SK-MEL-5 (cell line): ENCODE data around the gene DCX. TPM values are rescaled to one million over a fixed set of nuclear protein-coding genes. Genes with fewer than 3 reads are reported as not detected.

Experiments used
- DNase-seq: peaks from one replicate; pipeline ENCODE4 v3.0.0-alpha.2; 2016; ENCODE audit warnings: low read depth, low spot score
- in situ Hi-C: cut with HindIII; loops from 2 replicates; pipeline ENCODE4 v1.10.0; 2016; ENCODE audit warnings: low sequenced_read_pairs, high pct_unique_total_duplicates, low pct_unique_long_range_greater_than_20kb
- total RNA-seq: library from RNA; depleted of rRNA; stranded (reverse); fragments of >200 nt; shearing (Covaris generic); gene quantifications from 2 replicates; pipeline ENCODE4 v1.2.3, GENCODE V29; 2014

DCX gene
- total RNA-seq, 1 experiment from 2014 or later: not detected

GRCh38 chrX:111338095-111338698 is 73.8 kb downstream of the DCX start:
- DNase-seq: no peak
- in situ Hi-C loops: no loop called here

GRCh38 chrX:111337067-111337637 is 74.8 kb downstream of the DCX start:
- no peak for DNase-seq
- in situ Hi-C loops: no loop called here

- in situ Hi-C loops: no loop called here
Observed at GRCh38 chrX:111336141-111336540, 75.9 kb downstream of the DCX start.

GRCh38 chrX:111329370-111329769 is 82.6 kb downstream of the DCX start:
- DNase-seq: no peak
- in situ Hi-C loops: no loop called here

More at GRCh38 chrX:111336141-111336540, 75.9 kb downstream of the DCX start:
- no peak for DNase-seq

- no peak for DNase-seq
- in situ Hi-C loops: no loop called here
Observed at GRCh38 chrX:111328858-111329257, 83.1 kb downstream of the DCX start.

- in situ Hi-C loops: no loop called here
Observed at GRCh38 chrX:111322231-111322855, 89.6 kb downstream of the DCX start.

GRCh38 chrX:111319451-111319850 is 92.5 kb downstream of the DCX start:
- no peak for DNase-seq
- in situ Hi-C loops: no loop called here

More at GRCh38 chrX:111322231-111322855, 89.6 kb downstream of the DCX start:
- no peak for DNase-seq

- in situ Hi-C loops: no loop called here
- DNase-seq: no peak
Observed at GRCh38 chrX:111318901-111319300, 93.1 kb downstream of the DCX start.

- in situ Hi-C loops: no loop called here
- DNase-seq: no peak
Observed at GRCh38 chrX:111309083-111309482, 102.9 kb downstream of the DCX start.

- no peak for DNase-seq
- in situ Hi-C loops: no loop called here
Observed at GRCh38 chrX:111308039-111308438, 104.0 kb downstream of the DCX start.

- in situ Hi-C loops: no loop called here
- no peak for DNase-seq
Observed at GRCh38 chrX:111302284-111302683, 109.7 kb downstream of the DCX start.

- in situ Hi-C loops: no loop called here
- DNase-seq: no peak
Observed at GRCh38 chrX:111288841-111289240, 123.2 kb downstream of the DCX start.

GRCh38 chrX:111284631-111285293 is 127.2 kb downstream of the DCX start:
- in situ Hi-C loops: no loop called here
- DNase-seq: no peak

GRCh38 chrX:111283446-111283845 is 128.5 kb downstream of the DCX start:
- DNase-seq: no peak
- in situ Hi-C loops: no loop called here

GRCh38 chrX:111282991-111283390 is 129.0 kb downstream of the DCX start:
- in situ Hi-C loops: no loop called here

GRCh38 chrX:111282139-111282538 is 129.9 kb downstream of the DCX start:
- in situ Hi-C loops: no loop called here
- DNase-seq: no peak

More at GRCh38 chrX:111282991-111283390, 129.0 kb downstream of the DCX start:
- no peak for DNase-seq

GRCh38 chrX:111270339-111270738 is 141.7 kb downstream of the DCX start, which contains the start of gene CAPN6:
Gene CAPN6, minus strand, starts transcription at chrX:111270483. Its CDS starts 6,547 bp downstream, at chrX:111263936.
- in situ Hi-C loops: no loop called here
- no peak for DNase-seq

GRCh38 chrX:111268506-111268905 is 143.5 kb downstream of the DCX start:
- DNase-seq: no peak
- in situ Hi-C loops: no loop called here
